Ascending aorta (tissue), 2 donors: Measurements from ENCODE around the gene BLOC1S4. TPM values are rescaled to one million over a fixed set of nuclear protein-coding genes. Genes with fewer than 3 reads are reported as not detected.

Source experiments
- DNase-seq, 2 donors: peaks; one replicate each; pipeline ENCODE4 v3.0.0-alpha.2; 2019; ENCODE audit warnings: low spot score in 2 of 2
- H3K27ac ChIP-seq, 2 donors: fragments of 200-600 bp; sonication (generic); one replicate each; pipeline ENCODE4 v1.5.1; 2016 to 2017; ENCODE audit warnings: mild to moderate bottlenecking in 1 of 2
- H3K27me3 ChIP-seq: fragments of 200-600 bp; sonication (generic); one replicate; pipeline ENCODE4 v1.5.1; 2017
- H3K36me3 ChIP-seq, 2 donors: fragments of 200-600 bp; sonication (generic); one replicate each; pipeline ENCODE4 v1.5.1; 2016
- H3K4me1 ChIP-seq, 2 donors: fragments of 200-600 bp; sonication (generic); one replicate each; pipeline ENCODE4 v1.5.1; 2016 to 2017; ENCODE audit warnings: mild to moderate bottlenecking in 1 of 2
- H3K4me3 ChIP-seq, 2 donors: fragments of 200-600 bp; sonication (generic); one replicate each; pipeline ENCODE4 v1.5.1; 2016 to 2017; ENCODE audit warnings: mild to moderate bottlenecking in 1 of 2
- H3K9me3 ChIP-seq, 2 donors: fragments of 200-600 bp; sonication (generic); one replicate each; pipeline ENCODE4 v1.5.1; 2016
- intact Hi-C: fragments of 100-400 bp; cut with DNase I; formaldehyde crosslinking; loops from one replicate; pipeline ENCODE4 v1.15.1; 2023
- total RNA-seq: library from RNA; depleted of rRNA; stranded (reverse); fragments of >200 nt; gene quantifications from one replicate; pipeline ENCODE4 v1.1.0, GENCODE V29; 2016
- TF ChIP-seq, protein P1 (sequence below), 3 experiments: fragments of 200-600 bp in 2 of 3; fragments of 450-650 bp in 1 of 3; sonication (generic) in 2 of 3; IDR thresholded peaks; one replicate each; pipeline ENCODE4 v1.5.1; 2016 to 2019; ENCODE audit warnings: antibody characterized with exemption in 3 of 3, mild to moderate bottlenecking in 1 of 3, moderate library complexity in 1 of 3

BLOC1S4 gene
- total RNA-seq, 1 donor from 2014 or later, result 37.5 TPM

DNA sequence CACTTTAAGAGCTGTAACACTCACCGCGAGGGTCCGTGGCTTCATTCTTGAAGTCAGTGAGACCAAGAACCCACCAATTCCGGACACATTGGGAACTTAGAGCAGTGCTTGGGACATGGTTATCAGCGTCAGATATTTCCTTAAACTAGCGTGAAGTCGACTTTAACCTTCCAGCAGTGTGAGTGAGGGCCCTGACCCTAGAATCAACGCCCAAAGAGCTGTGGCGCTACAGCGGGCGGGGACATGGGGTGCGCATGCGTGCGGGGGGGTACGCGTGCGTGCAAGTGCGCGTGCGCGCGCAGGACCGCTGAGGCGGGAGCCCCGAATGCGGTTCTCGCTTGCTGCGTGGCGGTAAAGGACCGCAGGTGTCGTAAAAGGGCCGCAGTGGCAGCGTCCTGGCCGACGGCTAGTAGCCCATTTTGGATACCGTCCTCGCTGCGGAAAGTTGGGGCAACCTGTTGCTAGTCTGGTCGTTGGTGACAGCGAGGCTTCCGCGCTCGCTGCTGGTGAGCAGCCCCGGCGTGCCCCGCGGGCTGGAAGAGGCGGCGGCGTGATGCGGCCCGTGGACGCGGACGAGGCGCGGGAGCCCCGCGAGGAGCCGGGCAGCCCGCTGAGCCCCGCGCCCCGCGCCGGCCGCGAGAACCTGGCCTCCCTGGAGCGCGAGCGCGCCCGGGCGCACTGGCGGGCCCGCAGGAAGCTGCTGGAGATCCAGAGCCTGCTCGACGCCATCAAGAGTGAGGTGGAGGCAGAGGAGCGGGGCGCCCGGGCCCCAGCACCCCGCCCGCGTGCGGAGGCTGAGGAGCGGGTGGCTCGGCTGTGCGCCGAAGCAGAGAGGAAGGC, 42.1 kb upstream of the BLOC1S4 start:
- no peaks in the 10 kb centered on the region for H3K9me3 ChIP-seq
- TF ChIP-seq, protein P1, sequence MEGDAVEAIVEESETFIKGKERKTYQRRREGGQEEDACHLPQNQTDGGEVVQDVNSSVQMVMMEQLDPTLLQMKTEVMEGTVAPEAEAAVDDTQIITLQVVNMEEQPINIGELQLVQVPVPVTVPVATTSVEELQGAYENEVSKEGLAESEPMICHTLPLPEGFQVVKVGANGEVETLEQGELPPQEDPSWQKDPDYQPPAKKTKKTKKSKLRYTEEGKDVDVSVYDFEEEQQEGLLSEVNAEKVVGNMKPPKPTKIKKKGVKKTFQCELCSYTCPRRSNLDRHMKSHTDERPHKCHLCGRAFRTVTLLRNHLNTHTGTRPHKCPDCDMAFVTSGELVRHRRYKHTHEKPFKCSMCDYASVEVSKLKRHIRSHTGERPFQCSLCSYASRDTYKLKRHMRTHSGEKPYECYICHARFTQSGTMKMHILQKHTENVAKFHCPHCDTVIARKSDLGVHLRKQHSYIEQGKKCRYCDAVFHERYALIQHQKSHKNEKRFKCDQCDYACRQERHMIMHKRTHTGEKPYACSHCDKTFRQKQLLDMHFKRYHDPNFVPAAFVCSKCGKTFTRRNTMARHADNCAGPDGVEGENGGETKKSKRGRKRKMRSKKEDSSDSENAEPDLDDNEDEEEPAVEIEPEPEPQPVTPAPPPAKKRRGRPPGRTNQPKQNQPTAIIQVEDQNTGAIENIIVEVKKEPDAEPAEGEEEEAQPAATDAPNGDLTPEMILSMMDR (IDR thresholded peaks at IDR 0.05), result no peak
- peaks cover 14 to 26% of the 10 kb centered on the region in 2 donors for H3K4me1 ChIP-seq
- no peaks in the 10 kb centered on the region for H3K27me3 ChIP-seq
- DNase-seq, result peak; percentile 84 to 96
- H3K27ac ChIP-seq, result peak overlapping the region; percentile 68 to 87
- H3K4me3 ChIP-seq, result peak overlapping the region; percentile 93
- intact Hi-C loops, result loop anchor here (1.0 to 10.0 kb wide), 4 partner anchors 15 to 99 kb away; partner anchors contain the start of genes MAN2B2, MRFAP1 and MRFAP1L1
- peaks cover 3 to 4% of the 10 kb centered on the region in 2 donors for H3K36me3 ChIP-seq

DNA sequence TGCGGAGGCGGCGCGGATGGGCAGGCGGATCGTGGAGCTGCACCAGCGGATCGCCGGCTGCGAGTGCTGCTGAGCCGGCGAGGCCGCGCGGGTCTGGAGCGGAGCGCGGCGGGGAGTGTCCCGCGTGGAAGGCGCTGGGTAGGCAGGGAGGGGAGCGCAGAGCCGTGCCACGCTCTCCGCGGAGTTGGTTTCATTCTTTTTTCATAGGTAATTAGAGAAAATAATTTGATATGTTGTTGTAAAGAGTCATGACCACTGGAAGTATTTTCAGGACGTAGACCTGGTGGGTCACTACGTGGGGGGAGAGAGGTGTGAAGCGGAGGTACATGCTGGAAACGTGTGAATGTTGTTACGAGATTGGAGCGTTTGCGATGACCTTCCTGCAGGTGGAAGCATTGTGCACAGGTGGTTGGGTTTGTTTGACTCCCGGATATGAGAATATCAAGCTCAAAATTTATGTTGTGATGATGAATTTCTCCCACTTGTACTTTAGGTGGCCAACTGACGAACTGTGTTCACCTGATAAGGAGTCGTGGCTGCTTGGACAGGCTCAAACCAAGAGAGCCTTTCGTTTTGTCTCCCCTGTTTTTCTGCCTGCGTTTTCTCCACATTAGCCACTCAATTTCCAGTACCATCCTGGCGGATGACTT, 41.3 kb upstream of the BLOC1S4 start:
- TF ChIP-seq, protein P1 (IDR thresholded peaks at IDR 0.05), result peak in 1 of 3 experiments; percentile 30
- Histone ChIP-seq H3K4me1 (peaks cover 14 to 26% of the 10 kb centered on the region in 2 donors), H3K36me3 (peaks cover 3 to 4% of the 10 kb centered on the region in 2 donors), H3K4me3 (peak overlapping the region; percentile 93), H3K27me3 (no peaks in the 10 kb centered on the region), H3K27ac (peak overlapping the region; percentile 68 to 87), H3K9me3 (no peaks in the 10 kb centered on the region)
- intact Hi-C loops, result loop anchor here (1.0 to 10.0 kb wide), 4 partner anchors 16 to 100 kb away; partner anchors contain the start of genes MAN2B2, MRFAP1 and MRFAP1L1
- DNase-seq, result no peak

DNA sequence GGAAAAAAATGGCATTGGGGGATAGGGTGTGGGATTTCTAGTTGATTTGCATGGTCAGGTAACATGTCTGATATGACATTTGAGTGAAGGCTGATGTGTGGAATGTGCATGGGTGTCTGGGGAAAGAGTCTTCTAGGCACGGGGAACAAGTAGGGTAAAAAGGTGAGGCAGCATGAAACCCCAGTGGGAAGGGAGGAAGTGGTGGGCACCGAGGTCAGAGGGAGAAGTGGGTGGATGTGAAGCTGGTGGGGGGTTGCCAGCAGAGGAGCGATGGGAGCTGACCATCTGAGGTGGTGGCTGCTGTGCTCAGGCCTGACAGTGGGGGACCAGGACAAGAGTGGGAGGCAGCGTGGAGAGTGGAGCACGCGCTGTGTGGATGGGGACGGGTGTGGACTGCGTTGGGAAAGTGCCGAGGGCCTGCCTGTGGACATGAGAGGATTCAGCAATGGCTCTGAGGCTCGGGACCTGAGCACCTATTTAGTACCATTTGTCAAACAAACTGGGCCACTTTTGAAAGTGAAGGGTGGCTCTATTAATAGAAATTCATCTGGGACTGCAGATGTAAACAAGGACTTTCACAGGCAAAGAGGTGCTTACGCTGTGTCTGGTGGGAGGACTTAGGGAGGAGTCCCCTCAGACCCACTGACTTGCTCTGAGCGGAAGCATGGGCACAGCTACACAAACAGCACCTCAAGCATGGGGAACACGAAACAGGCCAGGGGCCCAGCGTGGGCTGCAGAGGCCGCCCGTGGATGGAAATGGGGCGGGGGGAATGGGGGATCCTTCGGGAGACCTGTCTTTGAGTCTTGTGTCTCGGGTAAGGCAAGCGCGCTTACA, 39.0 kb upstream of the BLOC1S4 start:
- peaks cover 3 to 12% of the 10 kb centered on the region in 2 donors for H3K36me3 ChIP-seq
- no peak overlapping the region for H3K4me3 ChIP-seq
- peaks cover 14 to 26% of the 10 kb centered on the region in 2 donors for H3K4me1 ChIP-seq
- no peak overlapping the region for H3K27ac ChIP-seq
- TF ChIP-seq, protein P1 (IDR thresholded peaks at IDR 0.05), result no peak
- no peak for DNase-seq
- H3K27me3 ChIP-seq, result no peaks in the 10 kb centered on the region
- H3K9me3 ChIP-seq, result no peaks in the 10 kb centered on the region
- intact Hi-C loops, result loop anchor here (10.0 kb wide), 1 partner anchor 102 kb away; the partner anchor contains the start of gene MAN2B2

DNA sequence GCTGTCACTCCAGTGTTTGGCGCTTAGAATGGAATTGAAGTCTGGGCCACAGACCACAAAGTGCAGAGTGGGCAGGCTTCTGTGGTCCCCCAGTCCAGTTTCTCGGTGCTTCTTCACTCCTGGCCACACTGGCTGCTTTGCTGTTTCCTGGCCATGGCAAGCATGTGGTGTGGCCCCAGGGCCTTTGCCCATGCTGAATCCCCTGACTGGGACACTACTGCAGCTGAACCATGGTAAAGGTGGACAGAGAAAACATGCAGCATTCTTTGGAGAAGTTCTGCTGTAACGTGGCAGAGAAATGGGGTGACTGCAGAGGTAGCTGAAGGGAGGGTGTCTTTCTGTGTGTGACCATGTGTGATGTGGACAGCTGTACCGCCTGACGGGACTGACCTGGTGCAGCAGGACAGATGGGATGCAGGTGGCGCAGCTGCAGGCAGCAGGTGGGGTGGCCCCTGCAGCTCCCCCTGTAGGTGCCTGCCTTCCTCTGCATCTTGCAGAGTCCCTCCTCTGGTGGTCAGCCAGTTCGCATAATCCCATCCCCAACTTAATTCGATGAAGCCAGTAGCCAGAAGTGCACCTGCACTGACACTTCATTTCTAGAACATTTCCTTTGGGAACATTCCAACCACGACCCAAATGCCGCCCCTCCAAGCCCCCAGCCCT, 35.5 kb upstream of the BLOC1S4 start:
- no peaks in the 10 kb centered on the region for H3K27me3 ChIP-seq
- no peaks in the 10 kb centered on the region for H3K9me3 ChIP-seq
- TF ChIP-seq, protein P1 (IDR thresholded peaks at IDR 0.05), result no peak
- H3K27ac ChIP-seq, result no peak overlapping the region
- no peak overlapping the region for H3K4me3 ChIP-seq
- peaks cover 3 to 12% of the 10 kb centered on the region in 2 donors for H3K36me3 ChIP-seq
- no peak for DNase-seq
- intact Hi-C loops, result no loop called here
- peaks cover 8 to 18% of the 10 kb centered on the region in 2 donors for H3K4me1 ChIP-seq

DNA sequence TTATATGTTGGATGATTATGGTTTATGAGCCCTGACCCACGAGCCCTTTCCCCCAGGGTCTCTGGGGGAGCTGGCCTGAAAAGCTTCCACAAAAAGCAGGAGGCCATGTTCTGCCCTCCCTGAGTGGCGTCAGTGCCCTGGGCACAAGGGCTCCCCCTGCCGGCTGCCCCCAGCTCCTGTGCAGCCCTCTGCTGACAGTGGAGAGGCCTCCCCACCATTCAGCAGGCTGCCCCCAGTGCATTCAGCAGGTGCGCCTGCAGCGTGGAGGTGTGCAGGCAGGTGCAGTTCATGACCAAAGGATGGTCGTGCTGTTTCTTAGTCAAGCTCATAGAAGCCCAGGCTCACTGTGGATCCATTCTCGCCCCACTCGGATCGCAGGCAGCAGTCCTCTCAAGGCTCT, 34.8 kb upstream of the BLOC1S4 start:
- H3K4me1 ChIP-seq, result peaks cover 2 to 11% of the 10 kb centered on the region in 2 donors

More for the DNA sequence above, 34.8 kb upstream of the BLOC1S4 start:
- intact Hi-C loops, result no loop called here
- TF ChIP-seq, protein P1 (IDR thresholded peaks at IDR 0.05), result no peak
- H3K4me3 ChIP-seq, result no peak overlapping the region
- H3K27ac ChIP-seq, result no peak overlapping the region
- H3K36me3 ChIP-seq, result peaks cover 0 to 12% of the 10 kb centered on the region in 2 donors
- no peaks in the 10 kb centered on the region for H3K27me3 ChIP-seq
- H3K9me3 ChIP-seq, result no peaks in the 10 kb centered on the region
- DNase-seq, result no peak
